ENCODE results near the gene SIPA1. TPM values are rescaled to one million over a fixed set of nuclear protein-coding genes. Genes with fewer than 3 reads are reported as not detected.

SIPA1 gene
- total and polyA plus RNA-seq, 2 of the 8 experiments (the other 6 are each of a cell fraction or from before 2014, with no cell fraction given) = 35.3 to 72.2 TPM

DNA sequence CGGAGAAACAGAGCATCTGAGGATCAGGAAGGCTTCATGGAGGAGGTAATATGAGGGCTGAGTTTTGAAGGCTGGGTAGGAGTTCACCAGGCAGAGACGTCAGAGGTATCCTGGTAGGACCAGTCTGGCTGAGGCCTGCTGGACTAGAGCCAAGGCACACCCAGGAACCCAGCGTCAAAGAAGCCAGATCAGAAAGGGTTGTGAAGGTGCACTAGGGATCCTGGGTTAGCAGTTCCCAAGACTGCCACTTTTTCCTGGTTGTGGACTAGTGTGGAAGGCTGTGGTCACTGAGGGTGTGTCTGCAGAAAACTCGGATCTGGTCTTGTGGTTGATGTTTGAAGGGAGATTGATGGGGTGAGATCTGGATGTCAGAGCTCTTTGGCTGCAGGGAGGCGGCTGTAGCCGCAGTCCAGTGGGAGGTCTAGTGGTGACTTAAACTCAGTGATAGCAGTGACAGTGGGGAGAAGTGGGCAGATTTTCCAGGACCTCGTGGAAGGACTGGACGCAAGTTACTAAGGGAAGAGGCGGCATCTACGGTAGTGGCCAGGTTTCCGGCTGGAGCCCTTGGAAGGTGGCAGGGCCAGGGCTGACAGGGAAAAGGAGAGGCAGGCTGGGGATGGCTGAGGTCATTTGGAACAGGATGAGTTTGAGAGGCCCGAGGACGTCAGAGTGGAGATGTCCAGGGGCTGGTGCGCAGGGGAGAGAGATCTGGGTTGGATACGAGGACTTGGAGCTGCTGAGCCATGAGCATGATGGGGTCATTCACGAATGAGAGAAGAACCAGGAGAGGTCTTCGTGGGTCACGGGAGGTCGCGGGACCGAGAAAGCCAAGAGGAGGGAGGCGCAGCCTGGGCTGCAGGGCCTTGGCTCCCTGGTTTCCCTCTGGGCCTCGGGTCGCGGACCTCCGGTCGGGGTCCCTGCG is 13.9 kb downstream of the SIPA1 start:
- H3K9me3 ChIP-seq (ENCODE audit: insufficient read depth in 2 of 2, low read depth in 1 of 2, low read length in 1 of 2) = no peaks in the 10 kb centered on the region
- H3K4me2 ChIP-seq (ENCODE audit: insufficient read depth in 1 of 2, low read depth in 2 of 2, low read length in 2 of 2) = peak overlapping the region; percentile 88 to 91
- no peak overlapping the region; the same call in 1 of the 2 replicates for H2BK12ac ChIP-seq (ENCODE audit: low read depth, low read length)
- no peak for FAIRE-seq
- H2BK120ac ChIP-seq (replicated peaks; ENCODE audit: low read depth, low read length) = no peak overlapping the region
- no peak overlapping the region for H4K8ac ChIP-seq (ENCODE audit: extremely low read depth, insufficient read depth, low read length)
- peak overlapping the region; percentile 45 to 72 (median 58) for H3K4me3 ChIP-seq (ENCODE audit: extremely low read depth in 1 of 4, insufficient read depth in 2 of 4, low read depth in 3 of 4, low read length in 4 of 4)
- ChIA-PET CTCF (ENCODE audit: partially characterized antibody) (interaction anchor here (0.6 to 3.7 kb wide), 7 partner anchors 10 to 978 kb away, joined by 3 to 16 read pairs (median 7); partner anchors contain the start of genes RELA and SIPA1), POLR2A (ENCODE audit: partially characterized antibody) (interaction anchor here (0.7 to 5.3 kb wide), 15 partner anchors 9 to 208 kb away, joined by 3 to 56 read pairs (median 7); partner anchors contain the start of genes KAT5, MUS81, PCNX3 and RELA)
- peaks cover 6% of the 10 kb centered on the region; the same call in 1 of the 2 replicates for H3K23me2 ChIP-seq (ENCODE audit: low read depth, low read length)
- H2AFZ ChIP-seq (ENCODE audit: low read length) = no peak overlapping the region
- no peak overlapping the region; the same call in 1 of the 2 replicates for H2BK20ac ChIP-seq (ENCODE audit: low read length)
- H3K56ac ChIP-seq (replicated peaks; ENCODE audit: insufficient read length, low read depth, low read length) = no peak overlapping the region
- H3K79me2 ChIP-seq (ENCODE audit: control insufficient read depth in 1 of 2, insufficient read depth in 2 of 2, low read length in 2 of 2) = no peaks in the 10 kb centered on the region
- peak overlapping the region; percentile 35; the same call in 1 of the 2 replicates for H2BK5ac ChIP-seq (ENCODE audit: low read depth, low read length)
- no peak overlapping the region; the same call in 1 of the 2 replicates for H2AK5ac ChIP-seq (ENCODE audit: low read depth, low read length)
- H2BK15ac ChIP-seq (ENCODE audit: low read length) = 0 out of 2 replicates have a peak overlapping the region, but pooled peaks have one; percentile 81
- peaks cover 2% of the 10 kb centered on the region; the same call in 1 of the 2 replicates for H3K79me1 ChIP-seq (ENCODE audit: low read depth, low read length)
- H4K20me1 ChIP-seq (replicated peaks in 1 of 2; ENCODE audit: control insufficient read depth in 1 of 2, insufficient read depth in 2 of 2, low read length in 2 of 2) = peaks cover 2 to 9% of the 10 kb centered on the region in 2 experiments
- H3K14ac ChIP-seq (ENCODE audit: insufficient read length) = no peak overlapping the region
- no peak for TF ChIP-seq EZH2 (IDR thresholded peaks at IDR 0.05; ENCODE audit: low read depth, low read length, severe bottlenecking)
- TF ChIP-seq NRF1 (IDR thresholded peaks at IDR 0.05; ENCODE audit: low read depth, low read length) = no peak
- TF ChIP-seq ASH2L (IDR thresholded peaks at IDR 0.05; ENCODE audit: low read length) = peak; percentile 15
- no peak for TF ChIP-seq SRF (IDR thresholded peaks at IDR 0.05; ENCODE audit: low read depth, low read length)
- TF ChIP-seq SUZ12 (IDR thresholded peaks at IDR 0.05; ENCODE audit: low read length) = no peak
- peak; percentile 51; the same call in 1 of the 2 replicates for TF ChIP-seq POLR2AphosphoS5 (IDR thresholded peaks at IDR 0.05; ENCODE audit: low read depth, low read length)
- TF ChIP-seq POLR2A (IDR thresholded peaks at IDR 0.05; ENCODE audit: control extremely low read depth in 1 of 2, low read depth in 2 of 2, low read length in 2 of 2) = 0 out of 3 replicates have a peak, but pooled peaks of 1 of the 2 experiments have one; percentile 63
- TF ChIP-seq JUND (IDR thresholded peaks at IDR 0.05; ENCODE audit: low read length) = no peak
- TF ChIP-seq CHD1 (IDR thresholded peaks at IDR 0.05; ENCODE audit: low read depth, low read length) = no peak
- TF ChIP-seq MAFK (IDR thresholded peaks at IDR 0.05; ENCODE audit: low read depth, low read length) = no peak
- peak overlapping the region in 2 of 4 experiments; percentile 46 to 58; a peak in 3 of 7 replicates for H3K9ac ChIP-seq (replicated peaks in 1 of 4; ENCODE audit: extremely low read depth in 1 of 4, low read depth in 3 of 4, low read length in 3 of 4)
- no peak overlapping the region for H3K27ac ChIP-seq (ENCODE audit: low read depth, low read length)
- no peak overlapping the region for H4K5ac ChIP-seq (ENCODE audit: insufficient read length, low read depth, low read length)
- H3K4me1 ChIP-seq (replicated peaks in 1 of 4; ENCODE audit: control insufficient read depth in 3 of 4, insufficient read depth in 4 of 4, low read length in 3 of 4) = peaks cover 0 to 12% (median 8%) of the 10 kb centered on the region in 4 experiments; a peak in 5 of 7 replicates
- 42% methylated on average over 27 of the region's 28 CpGs; no CpG with 5 or more reads in 1 of the 2 experiments for WGBS, 2 experiments (ENCODE audit: extremely low coverage in 1 of 2, insufficient coverage in 1 of 2, insufficient read length in 1 of 2, insufficient replicate concordance in 2 of 2, low coverage in 1 of 2, low lambda C conversion rate in 2 of 2, missing lambda C conversion rate in 1 of 2)
- no peak overlapping the region for H3K23ac ChIP-seq (ENCODE audit: insufficient read length)
- H3K27me3 ChIP-seq (replicated peaks in 1 of 4; ENCODE audit: control insufficient read depth in 3 of 4, extremely low read depth in 1 of 4, insufficient read depth in 3 of 4, low read length in 3 of 4) = peaks cover 0 to 5% (median 2%) of the 10 kb centered on the region in 4 experiments; a peak in 1 of 7 replicates
- peak overlapping the region; percentile 90 for H3K18ac ChIP-seq (ENCODE audit: extremely low read depth, low read length)
- peaks cover 7 to 23% (median 11%) of the 10 kb centered on the region in 4 experiments; a peak in 7 of 8 replicates for H3K36me3 ChIP-seq (ENCODE audit: control insufficient read depth in 2 of 4, insufficient read depth in 4 of 4, low read length in 3 of 4)
- H4K91ac ChIP-seq (replicated peaks; ENCODE audit: insufficient read length, low read length) = no peak overlapping the region
- H3K4ac ChIP-seq (replicated peaks; ENCODE audit: insufficient read length, low read depth, low read length) = no peak overlapping the region
- DNase-seq (ENCODE audit: low read depth in 1 of 2, low spot score in 2 of 2) = no peak

Measured in H1 (cell line).